GM21723 (cell line): ENCODE measurements around the gene SCMH1.

ENCODE experiments used
- ATAC-seq: cut with Tn5 transposase; IDR thresholded peaks from one replicate; pipeline ENCODE4 v1.9.1; 2021; ENCODE audit warnings: mild to moderate bottlenecking, moderate library complexity; ENCODE audit not compliant: unreplicated experiment

SCMH1 gene

DNA sequence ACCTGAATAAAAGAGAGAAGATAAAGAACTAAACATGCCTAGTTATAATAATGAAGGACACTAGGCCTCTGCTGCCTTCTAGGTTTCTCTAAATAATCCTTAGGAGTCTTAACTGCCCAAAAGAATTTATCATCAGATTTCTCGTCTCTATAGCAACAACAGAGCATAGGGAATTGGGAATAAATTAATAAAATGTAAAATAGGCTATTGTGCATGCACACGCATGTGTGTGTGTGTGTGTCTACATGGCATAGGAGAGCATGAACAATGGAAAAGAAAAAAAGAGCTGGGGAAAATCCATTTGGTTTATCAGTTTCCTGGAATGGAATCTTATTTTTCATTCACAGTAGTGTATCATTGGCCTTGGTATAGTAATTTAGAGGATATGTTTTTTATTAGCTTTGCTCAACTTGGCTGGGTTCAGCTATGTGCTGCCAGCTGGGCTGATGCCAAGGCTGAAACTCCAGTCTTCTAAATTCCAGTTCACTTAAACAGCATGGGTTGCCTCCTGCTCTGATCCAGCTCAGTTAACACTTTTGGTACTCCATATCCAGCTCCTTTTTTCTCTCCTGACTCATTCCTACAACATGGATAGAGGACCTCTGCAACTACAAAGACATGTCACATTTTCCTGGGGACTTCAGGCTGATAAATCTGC, 140.0 kb downstream of the SCMH1 start:
- ATAC-seq, result no peak

DNA sequence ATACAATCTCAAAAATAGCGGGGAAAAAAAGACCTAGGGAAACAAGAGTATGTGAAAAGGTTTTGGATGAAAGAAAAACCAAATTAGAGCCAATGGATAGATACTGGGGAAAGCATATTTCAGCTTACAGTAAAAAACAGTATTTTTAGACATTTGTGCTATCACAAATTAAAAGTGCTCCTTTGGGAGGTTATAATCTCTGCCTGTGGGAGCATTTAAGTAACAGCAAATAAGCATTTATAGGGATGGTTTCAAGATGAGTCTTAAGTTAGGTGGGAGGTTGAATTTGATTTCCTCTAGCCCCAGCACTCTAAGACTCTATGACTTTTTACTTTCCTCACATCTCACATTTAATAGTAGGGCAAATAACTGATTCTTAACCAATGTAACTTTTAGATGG, 141.0 kb downstream of the SCMH1 start:
- ATAC-seq, result no peak

DNA sequence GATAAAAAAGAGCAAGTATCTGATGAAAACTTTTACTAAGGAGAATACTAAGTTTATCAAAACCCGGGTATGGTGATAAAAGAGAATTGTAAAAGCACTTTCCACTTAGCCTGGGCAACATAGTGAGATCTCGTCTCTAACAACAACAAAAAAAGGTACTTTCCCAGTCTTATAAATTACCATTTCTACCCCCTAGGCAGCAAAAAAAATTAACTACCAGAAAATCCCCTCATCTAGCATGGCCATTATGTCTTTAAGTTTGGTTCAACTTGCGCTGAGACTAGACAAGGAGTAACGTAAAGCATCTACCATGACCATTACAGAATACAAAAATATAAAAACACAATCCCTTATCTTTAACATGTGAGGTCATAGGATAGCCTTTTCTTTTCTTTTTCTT, 141.9 kb downstream of the SCMH1 start:
- ATAC-seq, result no peak

DNA sequence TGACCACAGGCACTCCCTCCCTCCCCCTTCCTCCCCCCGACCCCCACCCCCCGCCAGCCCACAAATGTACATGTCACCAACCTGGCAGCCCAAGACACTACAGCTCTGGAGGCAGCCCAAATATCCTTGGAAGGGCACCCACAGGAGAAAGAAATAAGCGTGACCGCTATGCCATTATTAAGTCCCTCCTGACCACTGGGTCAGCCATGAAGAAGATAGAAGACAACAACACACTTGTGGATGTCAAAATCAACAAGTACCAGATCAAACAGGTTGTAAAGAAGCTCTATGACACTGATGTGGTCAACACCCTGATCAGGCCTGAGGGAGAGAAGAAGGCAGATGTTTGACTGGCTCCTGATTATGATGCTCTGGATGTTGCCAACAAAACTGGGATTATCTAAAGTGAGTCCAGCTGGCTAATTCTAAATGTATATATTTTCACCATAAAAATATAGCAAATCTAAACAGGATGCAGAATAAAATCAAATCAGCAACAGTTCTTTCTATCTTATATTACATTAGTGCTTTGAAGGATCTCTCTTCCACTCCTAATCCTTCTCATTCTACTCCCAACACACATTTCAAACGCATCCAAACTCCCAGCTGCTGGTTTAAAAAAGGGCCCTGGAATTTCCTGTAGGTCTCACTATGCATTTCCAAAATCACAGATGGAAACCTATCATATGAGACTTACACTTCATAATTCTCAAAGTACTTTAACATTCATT, 143.2 kb downstream of the SCMH1 start:
- ATAC-seq, result no peak

DNA sequence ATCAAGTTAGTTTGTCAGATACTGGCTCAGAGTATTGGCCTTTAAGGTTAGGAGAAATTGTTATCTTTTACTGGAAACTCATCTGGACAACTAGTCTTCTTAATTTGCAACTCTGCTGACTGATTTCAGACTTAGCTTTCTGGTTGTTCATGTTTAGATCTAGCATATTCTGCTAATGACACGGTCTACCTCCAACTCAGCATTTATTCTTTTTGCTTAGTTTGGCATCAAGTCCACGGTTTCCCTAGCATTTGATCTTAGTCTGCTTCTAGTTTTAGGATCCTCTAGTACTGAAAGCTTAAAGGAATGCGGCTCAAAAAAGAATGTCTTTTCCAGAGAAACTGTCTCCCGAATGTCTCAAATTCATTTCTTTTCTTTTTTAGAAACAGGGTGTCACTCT, 145.0 kb downstream of the SCMH1 start:
- no peak for ATAC-seq

DNA sequence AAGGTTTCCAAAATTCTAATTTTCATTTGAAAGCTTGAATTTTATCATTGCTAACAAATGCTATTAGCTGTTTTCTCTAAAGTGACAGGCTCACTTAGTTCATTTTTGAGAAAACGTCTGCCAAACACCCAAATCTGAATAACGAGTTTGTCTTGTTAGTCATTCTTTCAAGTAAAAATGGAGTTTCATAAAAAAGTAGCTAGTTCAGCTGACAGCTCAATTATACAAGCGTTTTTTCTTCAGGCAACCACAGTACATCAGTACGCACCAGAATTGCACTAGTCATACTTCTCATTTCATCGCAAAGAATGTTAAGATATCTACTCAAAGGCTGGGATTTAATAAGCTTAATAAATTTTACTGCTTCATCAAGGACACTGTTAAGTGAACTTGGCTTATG, 148.3 kb downstream of the SCMH1 start:
- ATAC-seq, result no peak

DNA sequence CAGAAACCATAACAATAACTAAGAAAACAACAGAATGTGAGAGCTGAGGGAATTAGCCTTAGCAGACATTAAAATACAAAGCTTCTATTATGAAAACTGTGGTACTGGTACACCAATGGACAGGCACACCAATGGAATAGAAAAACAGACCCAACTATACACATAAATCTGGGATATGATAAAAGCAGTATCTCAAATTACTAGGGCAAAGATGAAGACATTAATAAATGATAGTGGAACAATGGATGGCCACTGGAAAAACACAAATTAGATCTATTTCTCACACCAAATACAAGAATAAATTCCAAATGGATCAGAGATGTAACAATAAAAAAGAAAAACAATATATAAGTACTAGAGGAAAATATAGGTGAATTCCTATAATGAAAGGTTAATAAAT, 155.2 kb downstream of the SCMH1 start:
- no peak for ATAC-seq

DNA sequence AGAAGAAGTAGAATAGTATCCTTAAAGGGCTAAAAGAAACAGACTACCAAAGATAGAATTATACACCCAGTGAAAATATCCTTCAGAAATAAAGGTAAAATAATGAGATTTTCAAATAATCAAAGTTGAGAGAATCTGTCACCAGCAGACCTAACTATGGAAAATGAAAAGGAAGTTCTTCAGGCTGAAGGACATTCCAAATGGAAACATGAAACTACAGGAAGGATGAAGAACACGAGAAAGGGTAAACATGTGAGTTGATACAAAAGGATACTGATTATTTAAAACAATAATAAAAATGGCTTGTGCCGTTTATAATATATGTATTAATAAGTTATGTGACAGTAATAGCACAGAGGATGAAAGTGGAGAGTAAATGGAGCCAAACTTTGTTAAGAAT, 163.5 kb downstream of the SCMH1 start:
- no peak for ATAC-seq

DNA sequence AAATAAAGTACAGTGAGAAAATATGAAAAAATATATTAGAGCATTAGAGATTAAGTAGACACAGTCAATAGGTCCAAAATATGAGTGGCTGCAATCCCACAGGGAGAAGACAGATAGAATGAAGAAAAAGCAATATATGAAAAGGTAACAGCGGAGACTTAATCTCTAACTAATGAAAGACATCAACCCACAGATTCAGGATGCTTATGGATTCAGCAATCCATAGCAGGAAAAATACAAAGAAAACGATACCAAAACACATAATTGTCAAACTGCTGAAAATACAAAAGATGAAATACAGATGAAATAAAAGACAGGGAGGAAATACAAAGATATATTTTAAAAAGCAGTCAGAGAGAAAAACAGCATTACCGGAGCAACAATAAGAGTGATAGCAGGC, 163.9 kb downstream of the SCMH1 start:
- ATAC-seq, result no peak

DNA sequence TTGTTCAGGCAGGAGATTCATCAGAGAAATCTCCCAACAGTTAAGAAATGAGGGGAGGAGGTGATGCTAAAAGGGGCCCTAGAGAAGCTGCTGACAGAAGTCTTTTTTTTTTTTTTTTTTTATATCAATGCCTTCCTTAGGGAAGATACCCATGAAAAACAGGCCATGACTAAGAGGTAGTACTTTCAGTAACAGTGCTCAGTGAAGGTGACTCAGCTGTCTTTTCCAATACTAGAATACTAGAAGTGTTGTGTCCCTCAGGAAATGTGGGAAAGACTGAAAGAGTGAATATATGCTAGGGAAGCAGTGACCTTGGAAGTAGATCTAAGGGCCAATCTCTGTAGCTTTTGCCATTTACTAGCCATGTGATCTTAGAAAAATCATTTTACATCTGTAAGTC, 168.1 kb downstream of the SCMH1 start:
- no peak for ATAC-seq

DNA sequence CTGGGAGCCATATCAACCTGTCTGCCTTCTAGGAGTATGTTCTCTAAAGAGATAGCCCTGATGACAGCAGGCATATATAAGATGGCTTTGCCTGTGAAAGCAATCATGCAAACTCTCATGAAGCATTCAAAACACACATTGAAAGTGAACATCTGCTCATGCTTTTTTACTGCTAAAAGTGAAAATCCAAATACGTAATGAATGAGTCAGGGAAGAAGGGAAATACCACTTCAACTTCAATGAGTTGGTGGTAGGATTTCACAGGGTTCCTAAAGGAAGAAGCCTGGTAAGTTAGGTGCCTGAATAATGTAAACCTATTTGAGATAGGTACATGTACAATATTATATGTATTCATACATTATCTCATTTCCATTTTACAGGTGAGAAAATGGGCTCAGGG, 170.1 kb downstream of the SCMH1 start:
- ATAC-seq, result no peak

DNA sequence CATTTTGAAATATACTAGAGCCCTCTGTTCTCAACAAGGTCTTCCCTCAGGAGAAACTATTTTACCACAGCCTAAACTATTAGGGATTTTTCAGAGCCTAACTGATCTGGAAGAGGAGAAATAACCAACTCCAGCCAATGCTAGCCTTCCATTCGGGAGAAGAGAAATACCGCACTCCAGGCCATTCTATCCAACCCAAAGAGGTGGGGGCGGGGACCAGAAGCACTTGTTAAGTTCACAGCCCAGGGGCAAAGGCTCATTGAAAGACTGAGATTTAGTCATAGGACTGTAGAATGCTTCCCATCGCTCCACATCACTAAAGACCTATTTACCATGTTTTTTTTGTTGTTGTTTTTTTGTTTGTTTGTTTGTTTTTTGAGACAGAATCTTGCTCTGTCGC, 185.2 kb downstream of the SCMH1 start:
- no peak for ATAC-seq

DNA sequence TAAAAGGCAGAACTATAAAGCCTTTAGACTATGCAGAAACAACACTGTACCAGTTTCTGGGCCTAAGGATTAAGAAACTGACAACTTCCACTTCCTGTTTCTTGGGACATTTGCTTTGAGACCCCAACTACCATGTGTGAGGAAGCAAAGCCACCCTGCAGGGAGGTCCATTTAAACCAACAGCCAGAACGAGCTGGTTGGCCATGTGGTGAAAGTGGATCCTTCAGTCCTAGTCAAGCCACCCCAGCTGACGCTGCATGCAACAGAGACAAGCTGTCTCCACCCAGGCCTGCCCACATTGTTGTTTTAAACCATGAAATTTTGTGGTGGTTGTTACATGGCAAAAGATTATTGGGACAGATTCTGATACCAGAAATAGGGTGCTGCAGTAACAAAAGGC, 188.8 kb downstream of the SCMH1 start:
- no peak for ATAC-seq

DNA sequence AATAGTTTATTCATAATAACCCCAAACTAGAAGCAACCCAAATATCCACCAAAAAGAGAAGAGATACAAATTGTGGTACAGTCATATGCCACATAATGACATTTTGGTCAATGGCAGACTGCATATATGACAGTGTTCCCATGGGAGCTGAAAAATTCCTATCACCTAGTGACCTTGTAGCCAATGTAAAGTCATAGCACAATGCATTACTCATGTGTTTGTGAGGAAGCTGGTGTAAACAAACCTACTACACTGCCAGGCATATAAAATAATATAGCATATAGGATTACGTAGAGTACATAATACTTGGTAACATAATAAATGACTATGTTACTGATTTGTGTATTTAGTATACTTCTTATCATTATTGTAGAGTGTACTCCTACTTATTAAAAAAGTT, 191.1 kb downstream of the SCMH1 start:
- ATAC-seq, result no peak

DNA sequence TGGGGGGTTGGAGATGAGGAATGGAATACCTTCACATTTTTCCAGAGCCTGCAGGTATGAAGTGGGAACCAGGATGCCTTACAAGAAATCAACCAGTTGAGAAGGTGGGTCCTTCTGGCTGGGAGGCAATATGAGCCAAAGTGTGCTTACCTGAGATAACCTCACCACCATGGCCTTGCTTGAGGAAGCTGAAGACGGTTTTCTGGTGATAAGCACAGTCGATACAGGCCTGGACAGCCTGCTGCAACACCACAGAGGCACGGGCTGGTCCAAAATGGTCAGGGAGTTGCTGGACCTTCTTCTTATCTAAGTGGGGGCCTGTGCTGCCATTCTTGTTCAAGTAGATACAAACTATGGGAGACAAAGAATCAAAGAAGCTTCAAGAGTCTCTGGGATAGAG, 193.6 kb downstream of the SCMH1 start:
- no peak for ATAC-seq

DNA sequence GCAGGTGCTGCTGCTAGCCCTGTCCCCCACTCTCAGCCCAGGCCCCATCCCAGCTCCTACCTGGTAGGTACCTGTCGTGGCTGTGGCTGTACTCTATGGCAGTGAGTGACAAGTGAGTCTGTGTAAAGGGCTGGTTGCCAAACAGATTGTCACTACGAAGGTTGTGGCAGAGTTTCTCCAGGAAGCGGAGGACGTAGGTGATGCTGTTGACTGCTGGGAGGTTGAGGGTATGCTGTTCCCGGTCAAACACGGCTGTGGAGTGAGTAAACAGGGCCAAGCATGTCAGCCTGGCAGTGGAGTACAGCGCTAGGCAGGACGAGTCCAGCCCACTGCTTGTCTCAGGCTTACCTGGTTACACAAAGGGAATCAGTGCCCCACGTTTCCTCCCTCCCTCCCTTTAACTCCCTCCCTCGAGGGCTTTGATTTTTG, 195.7 kb downstream of the SCMH1 start:
- ATAC-seq, result no peak

DNA sequence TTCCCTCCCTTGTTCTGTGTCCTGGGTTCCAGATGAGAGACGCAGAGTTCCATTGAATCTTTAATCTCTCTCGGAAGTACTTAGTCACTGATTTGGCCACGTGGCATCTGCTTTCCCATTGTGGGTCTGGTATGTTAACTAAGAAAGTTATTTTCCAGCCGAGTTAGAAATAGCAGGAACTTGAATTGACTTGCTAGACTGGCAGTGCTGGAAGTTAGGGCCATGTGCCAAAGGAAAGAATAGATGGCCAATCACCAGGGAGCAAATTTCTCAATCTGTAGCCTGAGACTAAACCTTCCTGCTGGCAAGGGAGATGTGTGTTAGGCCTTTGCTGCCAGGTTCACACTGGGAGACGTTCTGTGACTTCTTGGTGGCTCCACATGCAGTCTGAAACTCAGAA, 196.4 kb downstream of the SCMH1 start:
- ATAC-seq, result no peak

DNA sequence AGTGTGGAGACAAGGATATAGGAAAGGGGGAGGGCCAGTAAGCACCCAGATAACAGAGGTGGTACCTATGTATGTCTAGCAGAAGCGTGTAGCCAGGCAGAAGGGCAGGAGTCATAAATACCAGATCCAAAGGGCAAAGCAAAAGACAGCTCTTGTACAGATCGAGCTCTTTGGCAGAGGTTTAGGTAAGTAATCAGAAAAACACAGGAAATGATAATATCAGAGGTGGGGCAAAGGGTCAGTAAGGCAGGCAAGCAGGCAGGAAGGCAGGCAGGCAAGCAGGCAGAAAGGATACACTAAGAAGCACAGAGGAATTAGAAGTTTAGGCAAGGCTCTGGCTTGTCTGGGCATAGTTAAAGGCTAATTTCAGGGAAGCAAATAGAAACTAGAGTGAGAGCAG, 197.9 kb downstream of the SCMH1 start:
- ATAC-seq, result no peak

DNA sequence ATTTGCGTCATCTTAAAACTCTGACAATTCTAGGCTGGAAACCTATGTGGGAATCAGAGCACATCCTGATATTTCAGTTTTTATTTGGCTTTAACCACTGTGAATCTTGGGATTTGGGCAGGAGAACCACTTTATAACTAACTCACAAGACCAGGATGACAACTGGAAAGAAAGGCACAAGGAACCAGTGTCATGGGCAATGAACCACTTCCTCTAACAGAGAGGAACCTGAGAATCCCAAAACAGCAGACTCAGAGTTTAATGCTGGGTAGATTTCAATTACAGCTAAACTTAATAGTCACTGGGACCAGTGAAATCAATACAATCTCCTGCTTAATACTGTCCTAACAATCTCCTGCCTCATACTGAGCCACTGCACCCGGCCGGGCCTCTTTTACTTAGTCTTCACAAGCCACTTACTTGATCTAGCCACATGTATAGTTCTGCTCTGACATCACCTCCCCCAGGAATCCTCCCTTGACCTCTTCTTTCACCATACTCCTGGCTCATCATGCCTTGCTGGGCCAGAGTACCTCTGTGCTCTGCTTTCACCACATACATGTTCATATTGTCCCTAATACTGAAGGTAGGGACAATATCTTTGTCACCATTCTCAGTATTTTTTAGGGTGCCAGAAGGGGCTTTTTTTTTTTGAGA, 200.4 kb downstream of the SCMH1 start:
- ATAC-seq, result no peak

DNA sequence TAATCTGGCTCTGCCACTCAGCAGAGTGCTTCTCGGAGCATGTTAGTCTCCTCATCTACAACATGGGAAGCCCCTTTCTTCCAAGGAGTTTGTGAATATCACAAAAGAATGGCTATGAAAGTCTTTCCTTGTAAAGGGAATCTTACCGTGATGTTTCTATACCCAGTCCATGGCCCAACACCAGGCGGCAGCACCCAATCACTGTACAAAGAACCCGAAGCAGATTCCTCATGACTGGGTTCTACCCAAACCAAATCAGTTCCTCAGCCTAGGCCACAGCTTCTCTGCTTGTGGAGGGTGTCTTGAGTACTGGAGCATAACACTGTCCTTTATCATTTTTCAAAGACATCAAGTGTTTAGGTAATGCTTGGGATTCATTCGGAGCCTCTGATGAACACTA, 204.0 kb downstream of the SCMH1 start:
- ATAC-seq, result no peak

DNA sequence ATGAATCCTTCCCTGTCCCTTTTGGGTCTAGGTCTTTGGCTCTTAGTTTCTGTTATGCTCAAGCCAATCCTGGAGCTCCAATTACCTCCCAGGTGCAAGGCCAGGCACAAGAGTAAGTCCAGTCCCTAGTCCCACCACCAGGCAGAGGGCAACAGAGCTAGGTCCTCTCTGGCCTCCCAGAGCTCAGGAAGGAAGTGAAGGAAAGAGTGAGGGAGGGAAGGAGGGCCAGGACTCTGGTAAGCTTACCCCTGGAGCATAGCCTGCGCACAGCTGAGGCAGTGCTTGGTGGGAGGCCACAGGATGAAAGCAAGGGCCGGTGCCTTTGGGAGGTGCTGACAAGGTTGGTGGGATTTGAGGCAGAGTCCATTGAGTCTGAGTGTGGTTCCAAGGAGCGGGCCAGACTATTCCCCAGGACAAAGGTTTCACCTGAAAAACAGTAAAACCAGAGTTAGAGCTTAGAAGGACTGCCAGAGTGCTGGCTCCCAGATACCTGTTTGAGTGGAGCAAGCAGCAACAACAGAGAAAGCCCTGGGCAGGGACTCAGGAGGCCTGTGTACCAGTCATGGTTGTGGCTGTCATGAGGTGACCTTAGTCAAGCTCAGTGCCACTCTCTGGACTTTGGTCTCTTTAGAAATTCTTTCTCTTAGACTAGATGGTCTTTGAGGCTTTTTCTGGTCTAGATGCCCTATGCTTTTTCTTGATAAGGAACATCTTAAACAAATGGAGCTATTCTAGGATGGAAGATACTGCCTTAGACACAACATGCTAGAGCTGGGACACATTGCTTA, 204.8 kb downstream of the SCMH1 start:
- ATAC-seq, result no peak

DNA sequence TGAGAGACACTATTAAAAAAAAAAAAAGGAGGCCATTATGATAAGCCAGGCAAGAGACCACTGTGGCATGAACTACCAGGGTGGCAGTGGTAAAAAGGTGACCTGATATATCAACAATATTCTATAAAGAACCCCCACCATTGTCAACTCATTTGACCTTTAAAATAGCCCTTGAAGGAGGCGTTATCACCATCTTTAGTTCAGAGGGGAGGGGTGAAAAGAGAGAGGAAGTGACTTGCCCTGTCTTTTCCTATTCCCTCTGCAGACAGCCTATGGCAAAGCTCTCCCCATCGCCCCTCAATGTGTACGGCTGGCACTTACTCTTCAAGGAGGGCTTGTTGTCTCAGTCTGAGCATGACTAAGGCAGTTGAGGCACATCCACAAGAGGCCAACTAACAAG, 208.8 kb downstream of the SCMH1 start:
- ATAC-seq, result no peak
